ENCODE measurements around the gene TNPO2. TPM values are rescaled to one million over a fixed set of nuclear protein-coding genes. Genes with fewer than 3 reads are reported as not detected.

The TNPO2 gene
- total RNA-seq, 2 donors from 2014 or later: 46.7 to 65.5 TPM

DNA sequence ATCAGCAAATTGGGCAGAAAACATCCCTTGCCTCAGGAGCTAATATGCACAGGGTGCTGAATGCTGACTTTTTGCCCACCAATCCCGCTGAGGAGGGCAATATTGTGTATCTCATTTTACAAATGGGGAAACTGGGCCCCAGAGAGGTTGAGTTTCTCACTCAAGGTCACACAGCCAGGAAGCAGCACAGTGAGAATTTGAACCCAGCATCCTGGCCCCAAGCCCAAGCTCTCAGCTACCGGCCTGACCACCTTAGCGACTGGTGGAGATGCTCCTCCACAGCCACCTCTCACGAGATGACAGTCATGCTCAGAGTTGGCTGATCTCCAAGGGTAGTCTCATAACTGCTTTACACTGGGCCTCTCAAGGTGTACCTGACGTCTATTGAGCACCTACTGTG is 30.8 kb downstream of the TNPO2 start:
- intact Hi-C loops (cut with DNase I): no loop called here
- Histone ChIP-seq H3K36me3 (no peaks in the 10 kb centered on the region), H3K27me3 (no peaks in the 10 kb centered on the region), H3K4me1 (peaks cover 5% of the 10 kb centered on the region), H3K9ac (ENCODE audit: low read depth in 2 of 2, low read length in 2 of 2) (no peak overlapping the region), H3K27ac (no peak overlapping the region), H3K4me3 (no peak overlapping the region), H3K9me3 (no peaks in the 10 kb centered on the region)
- TF ChIP-seq, protein P1, sequence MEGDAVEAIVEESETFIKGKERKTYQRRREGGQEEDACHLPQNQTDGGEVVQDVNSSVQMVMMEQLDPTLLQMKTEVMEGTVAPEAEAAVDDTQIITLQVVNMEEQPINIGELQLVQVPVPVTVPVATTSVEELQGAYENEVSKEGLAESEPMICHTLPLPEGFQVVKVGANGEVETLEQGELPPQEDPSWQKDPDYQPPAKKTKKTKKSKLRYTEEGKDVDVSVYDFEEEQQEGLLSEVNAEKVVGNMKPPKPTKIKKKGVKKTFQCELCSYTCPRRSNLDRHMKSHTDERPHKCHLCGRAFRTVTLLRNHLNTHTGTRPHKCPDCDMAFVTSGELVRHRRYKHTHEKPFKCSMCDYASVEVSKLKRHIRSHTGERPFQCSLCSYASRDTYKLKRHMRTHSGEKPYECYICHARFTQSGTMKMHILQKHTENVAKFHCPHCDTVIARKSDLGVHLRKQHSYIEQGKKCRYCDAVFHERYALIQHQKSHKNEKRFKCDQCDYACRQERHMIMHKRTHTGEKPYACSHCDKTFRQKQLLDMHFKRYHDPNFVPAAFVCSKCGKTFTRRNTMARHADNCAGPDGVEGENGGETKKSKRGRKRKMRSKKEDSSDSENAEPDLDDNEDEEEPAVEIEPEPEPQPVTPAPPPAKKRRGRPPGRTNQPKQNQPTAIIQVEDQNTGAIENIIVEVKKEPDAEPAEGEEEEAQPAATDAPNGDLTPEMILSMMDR (IDR thresholded peaks at IDR 0.05): no peak
- no peak for DNase-seq

DNA sequence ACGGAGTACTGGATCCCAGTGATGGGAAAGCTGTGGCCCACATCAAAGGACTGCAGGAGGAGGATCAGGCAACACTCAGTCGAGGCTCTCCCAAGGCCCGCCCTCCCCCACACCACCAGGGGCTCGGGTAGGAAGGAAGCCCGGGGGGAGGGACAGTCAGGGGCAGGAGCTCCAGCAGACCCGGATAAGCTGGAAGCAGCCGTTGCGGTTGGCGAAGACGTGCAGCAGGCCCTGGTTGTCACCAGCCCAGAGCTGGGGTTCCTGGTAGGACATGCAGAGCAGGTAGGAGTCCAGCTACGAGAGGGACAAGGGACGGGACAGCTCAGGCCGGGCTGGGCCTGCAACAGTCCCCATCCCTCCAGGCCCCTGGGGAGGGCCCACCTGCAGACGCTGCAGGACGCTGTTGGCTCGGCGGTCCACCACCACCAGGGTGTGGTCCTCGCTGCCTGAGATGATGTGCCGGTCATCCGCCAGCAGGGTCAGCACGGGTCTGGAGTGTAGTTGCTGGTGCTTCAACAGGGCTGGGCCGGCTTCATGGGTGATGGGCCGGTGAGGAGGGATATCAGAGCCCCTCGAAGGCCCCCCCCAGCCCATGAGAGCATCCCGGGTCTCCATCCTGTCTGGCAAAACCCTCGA is 34.0 kb downstream of the TNPO2 start:
- no peak for DNase-seq
- intact Hi-C loops (cut with DNase I): no loop called here

DNA sequence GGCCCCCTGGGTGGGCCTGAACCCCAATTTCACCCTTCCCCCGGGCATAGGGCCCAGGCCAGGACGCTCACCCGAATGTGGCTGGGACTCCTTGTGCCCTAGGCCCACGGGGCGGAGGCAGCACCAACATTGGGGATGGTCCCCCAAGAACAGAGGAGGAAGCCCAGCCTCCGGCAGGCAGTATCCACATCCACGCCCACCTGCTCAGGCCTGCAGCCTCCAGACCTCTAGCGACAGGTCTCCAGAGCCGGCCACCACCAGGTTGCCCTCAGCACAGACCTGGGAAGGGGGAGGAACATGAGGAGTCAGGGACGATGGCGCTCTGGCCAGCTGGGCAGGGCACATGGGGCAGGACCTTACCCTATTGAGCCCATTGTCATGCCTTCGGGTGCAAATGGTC is 34.7 kb downstream of the TNPO2 start:
- Histone ChIP-seq H3K4me3 (no peak overlapping the region), H3K9ac (ENCODE audit: low read depth in 2 of 2, low read length in 2 of 2) (no peak overlapping the region), H3K27me3 (no peaks in the 10 kb centered on the region), H3K9me3 (no peaks in the 10 kb centered on the region), H3K4me1 (no peaks in the 10 kb centered on the region), H3K27ac (no peak overlapping the region), H3K36me3 (no peaks in the 10 kb centered on the region)
- TF ChIP-seq, protein P1 (IDR thresholded peaks at IDR 0.05): no peak
- DNase-seq: no peak
- intact Hi-C loops (cut with DNase I): no loop called here

More for the DNA sequence above, 34.0 kb downstream of the TNPO2 start:
- Histone ChIP-seq H3K9me3 (no peaks in the 10 kb centered on the region), H3K27ac (no peak overlapping the region), H3K4me1 (no peaks in the 10 kb centered on the region), H3K9ac (ENCODE audit: low read depth in 2 of 2, low read length in 2 of 2) (no peak overlapping the region), H3K36me3 (no peaks in the 10 kb centered on the region), H3K4me3 (no peak overlapping the region), H3K27me3 (no peaks in the 10 kb centered on the region)
- TF ChIP-seq, protein P1 (IDR thresholded peaks at IDR 0.05): no peak

DNA sequence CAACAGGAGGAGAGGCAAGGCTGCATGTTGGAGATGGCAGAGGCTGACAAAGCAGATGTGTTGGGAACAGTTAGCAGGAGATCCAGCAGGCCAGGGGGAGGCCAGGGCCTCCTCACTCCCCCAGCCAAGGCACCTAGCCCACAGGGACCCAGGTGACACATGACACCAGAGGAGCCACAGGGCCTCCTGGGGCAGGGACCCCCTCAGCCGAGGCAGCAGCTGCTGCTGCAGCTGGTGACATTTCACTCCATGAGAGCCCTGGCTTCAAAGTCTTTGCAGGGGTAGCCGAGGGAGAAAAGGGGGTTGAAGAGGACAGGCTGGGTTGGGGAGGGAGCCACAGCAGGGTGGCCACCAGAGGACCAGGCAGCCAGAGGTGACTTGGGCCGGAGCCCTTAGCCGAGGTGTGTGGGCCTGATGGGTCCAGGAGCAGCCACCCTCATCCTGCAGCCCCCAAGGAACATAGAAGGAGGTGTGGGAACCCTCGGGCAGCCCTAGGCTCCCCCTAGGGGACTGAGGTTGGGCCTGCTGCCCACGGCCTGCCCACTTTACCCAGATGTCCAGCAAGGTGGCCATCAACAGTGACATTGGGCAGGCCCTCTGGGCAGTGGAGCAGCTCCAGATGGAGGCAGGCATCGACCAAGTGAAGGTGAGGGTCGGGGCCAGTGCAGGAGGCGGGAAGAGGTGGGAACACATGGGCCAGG is 36.1 kb downstream of the TNPO2 start, which contains the start of gene GNG14:
Gene GNG14, plus strand, starts transcription at position 503 of the 701 bp plus-strand sequence. Its CDS starts 51 bp downstream, at position 554.
- H3K4me3 ChIP-seq: no peak within 1 kb of the TSS
- intact Hi-C loops (cut with DNase I): no loop called here

DNA sequence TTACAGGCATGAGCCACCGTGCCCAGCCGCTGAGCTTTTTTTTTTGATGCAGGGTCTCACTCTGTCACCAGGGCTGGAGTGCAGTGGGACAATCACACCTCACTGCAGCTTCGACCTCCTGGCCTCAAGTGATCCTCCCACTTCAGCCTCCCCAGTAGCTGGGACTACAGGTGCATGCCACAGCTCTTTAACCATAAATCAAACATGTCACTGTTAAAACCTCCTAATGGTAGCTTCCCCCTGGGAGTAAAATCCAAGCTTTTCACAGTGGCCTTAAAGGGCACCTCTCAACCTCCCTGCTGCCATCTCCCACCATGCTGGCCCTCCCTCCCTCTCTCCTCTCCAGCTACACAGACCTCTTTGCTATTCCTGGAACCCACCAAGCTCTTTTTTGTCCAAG is 37.9 kb downstream of the TNPO2 start:
- Histone ChIP-seq H3K4me1 (no peaks in the 10 kb centered on the region), H3K27me3 (no peaks in the 10 kb centered on the region), H3K27ac (no peak overlapping the region), H3K4me3 (no peak overlapping the region), H3K36me3 (no peaks in the 10 kb centered on the region), H3K9me3 (no peaks in the 10 kb centered on the region), H3K9ac (ENCODE audit: low read depth in 2 of 2, low read length in 2 of 2) (no peak overlapping the region)
- TF ChIP-seq, protein P1 (IDR thresholded peaks at IDR 0.05): no peak
- intact Hi-C loops (cut with DNase I): no loop called here
- no peak for DNase-seq

More for the DNA sequence above, 36.1 kb downstream of the TNPO2 start, which contains the start of gene GNG14:
- Histone ChIP-seq H3K9me3 (no peaks in the 10 kb centered on the region), H3K9ac (ENCODE audit: low read depth in 2 of 2, low read length in 2 of 2) (no peak within 1 kb of the TSS), H3K27me3 (no peaks in the 10 kb centered on the region), H3K27ac (no peak within 1 kb of the TSS), H3K36me3 (no peaks in the 10 kb centered on the region), H3K4me1 (no peaks in the 10 kb centered on the region)
- no peak for DNase-seq
- TF ChIP-seq, protein P1 (IDR thresholded peaks at IDR 0.05): no peak

All from colonic mucosa (tissue), 4 donors.